Esophagus muscularis mucosa (tissue), 4 donors: ENCODE results near the gene HAND2.

ENCODE experiments used
- EP300 ChIP-seq: sonication (generic); formaldehyde crosslinking; IDR thresholded peaks from one replicate; pipeline ENCODE4 v1.6.1; 2017; ENCODE audit warnings: antibody characterized with exemption
- POLR2A ChIP-seq: fragments of 450-650 bp; IDR thresholded peaks from one replicate; pipeline ENCODE4 v1.6.1; 2017; ENCODE audit warnings: antibody characterized with exemption, moderate library complexity, mild to moderate bottlenecking, low read depth
- POLR2AphosphoS5 ChIP-seq, 2 donors: sonication (generic); formaldehyde crosslinking; IDR thresholded peaks; one replicate each; pipeline ENCODE4 v1.6.1; 2017; ENCODE audit warnings: antibody characterized with exemption in 2 of 2
- TF ChIP-seq, protein P1 (sequence below), 3 experiments: fragments of 200-600 bp in 2 of 3; fragments of 450-650 bp in 1 of 3; sonication (generic) in 2 of 3; IDR thresholded peaks; one replicate each; pipeline ENCODE4 v1.5.1; 2017 to 2019; ENCODE audit warnings: antibody characterized with exemption in 3 of 3, mild to moderate bottlenecking in 2 of 3, moderate library complexity in 1 of 3

GRCh38 chr4:173571620-173572019, 41.6 kb upstream of the HAND2 start:
- TF ChIP-seq, protein P1, sequence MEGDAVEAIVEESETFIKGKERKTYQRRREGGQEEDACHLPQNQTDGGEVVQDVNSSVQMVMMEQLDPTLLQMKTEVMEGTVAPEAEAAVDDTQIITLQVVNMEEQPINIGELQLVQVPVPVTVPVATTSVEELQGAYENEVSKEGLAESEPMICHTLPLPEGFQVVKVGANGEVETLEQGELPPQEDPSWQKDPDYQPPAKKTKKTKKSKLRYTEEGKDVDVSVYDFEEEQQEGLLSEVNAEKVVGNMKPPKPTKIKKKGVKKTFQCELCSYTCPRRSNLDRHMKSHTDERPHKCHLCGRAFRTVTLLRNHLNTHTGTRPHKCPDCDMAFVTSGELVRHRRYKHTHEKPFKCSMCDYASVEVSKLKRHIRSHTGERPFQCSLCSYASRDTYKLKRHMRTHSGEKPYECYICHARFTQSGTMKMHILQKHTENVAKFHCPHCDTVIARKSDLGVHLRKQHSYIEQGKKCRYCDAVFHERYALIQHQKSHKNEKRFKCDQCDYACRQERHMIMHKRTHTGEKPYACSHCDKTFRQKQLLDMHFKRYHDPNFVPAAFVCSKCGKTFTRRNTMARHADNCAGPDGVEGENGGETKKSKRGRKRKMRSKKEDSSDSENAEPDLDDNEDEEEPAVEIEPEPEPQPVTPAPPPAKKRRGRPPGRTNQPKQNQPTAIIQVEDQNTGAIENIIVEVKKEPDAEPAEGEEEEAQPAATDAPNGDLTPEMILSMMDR (IDR thresholded peaks at IDR 0.05), result no peak
- TF ChIP-seq POLR2A (no peak), POLR2AphosphoS5 (IDR thresholded peaks at IDR 0.05) (no peak), EP300 (no peak)
